Keratinocyte (primary cell): ENCODE results near the gene NUP153.

Source experiments
- EZH2 ChIP-seq: IDR thresholded peaks from one replicate; pipeline ENCODE4 v1.6.1; 2012; ENCODE audit warnings: inconsistent platforms, mild to moderate bottlenecking, low read length, moderate library complexity
- TF ChIP-seq, protein P1 (sequence below), 3 experiments: IDR thresholded peaks in 1 of 3; conservative IDR thresholded peaks in 1 of 3; optimal IDR thresholded peaks in 1 of 3; 2 replicates in 2 of 3; 3 replicates in 1 of 3; pipeline versions ENCODE3 to v1.5.1; 2011; ENCODE audit warnings: low read length in 3 of 3, mild to moderate bottlenecking in 3 of 3, moderate library complexity in 2 of 3, control low read depth in 1 of 3, inconsistent platforms in 1 of 3; ENCODE audit not compliant: insufficient read depth in 2 of 3; ENCODE audit errors: extremely low read depth in 1 of 3

DNA sequence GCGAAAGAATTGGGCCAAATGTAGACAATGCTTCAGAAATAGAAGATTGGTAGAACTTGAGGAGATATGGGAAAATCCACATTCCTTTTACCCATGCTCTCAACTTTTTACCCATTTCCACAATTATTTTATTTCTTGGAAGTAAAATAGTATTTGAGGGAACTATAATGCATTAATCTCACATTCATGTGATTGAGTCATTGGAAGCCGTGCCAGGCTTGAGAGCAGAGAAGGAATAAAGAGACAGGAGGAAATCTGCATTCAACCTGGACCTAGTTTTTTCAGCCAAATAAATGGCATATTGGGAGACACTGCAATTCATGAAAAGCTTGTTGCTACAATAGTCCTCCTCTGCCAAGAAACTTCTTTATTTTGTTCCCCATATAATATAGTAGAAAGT is 2.8 kb upstream of the NUP153 start:
- TF ChIP-seq, protein P1, sequence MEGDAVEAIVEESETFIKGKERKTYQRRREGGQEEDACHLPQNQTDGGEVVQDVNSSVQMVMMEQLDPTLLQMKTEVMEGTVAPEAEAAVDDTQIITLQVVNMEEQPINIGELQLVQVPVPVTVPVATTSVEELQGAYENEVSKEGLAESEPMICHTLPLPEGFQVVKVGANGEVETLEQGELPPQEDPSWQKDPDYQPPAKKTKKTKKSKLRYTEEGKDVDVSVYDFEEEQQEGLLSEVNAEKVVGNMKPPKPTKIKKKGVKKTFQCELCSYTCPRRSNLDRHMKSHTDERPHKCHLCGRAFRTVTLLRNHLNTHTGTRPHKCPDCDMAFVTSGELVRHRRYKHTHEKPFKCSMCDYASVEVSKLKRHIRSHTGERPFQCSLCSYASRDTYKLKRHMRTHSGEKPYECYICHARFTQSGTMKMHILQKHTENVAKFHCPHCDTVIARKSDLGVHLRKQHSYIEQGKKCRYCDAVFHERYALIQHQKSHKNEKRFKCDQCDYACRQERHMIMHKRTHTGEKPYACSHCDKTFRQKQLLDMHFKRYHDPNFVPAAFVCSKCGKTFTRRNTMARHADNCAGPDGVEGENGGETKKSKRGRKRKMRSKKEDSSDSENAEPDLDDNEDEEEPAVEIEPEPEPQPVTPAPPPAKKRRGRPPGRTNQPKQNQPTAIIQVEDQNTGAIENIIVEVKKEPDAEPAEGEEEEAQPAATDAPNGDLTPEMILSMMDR (optimal IDR thresholded peaks at IDR 0.05 in 1 of 3, IDR thresholded peaks at IDR 0.05 in 1 of 3, conservative IDR thresholded peaks at IDR 0.05 in 1 of 3; ENCODE audit: extremely low read depth in 1 of 3, insufficient read depth in 2 of 3, low read length in 3 of 3), result no peak
- no peak for TF ChIP-seq EZH2
